Measurements from ENCODE around the gene SHISA7. TPM values are rescaled to one million over a fixed set of nuclear protein-coding genes. Genes with fewer than 3 reads are reported as not detected.

SHISA7 gene
- total RNA-seq, 4 donors from 2014 or later, result not detected

DNA sequence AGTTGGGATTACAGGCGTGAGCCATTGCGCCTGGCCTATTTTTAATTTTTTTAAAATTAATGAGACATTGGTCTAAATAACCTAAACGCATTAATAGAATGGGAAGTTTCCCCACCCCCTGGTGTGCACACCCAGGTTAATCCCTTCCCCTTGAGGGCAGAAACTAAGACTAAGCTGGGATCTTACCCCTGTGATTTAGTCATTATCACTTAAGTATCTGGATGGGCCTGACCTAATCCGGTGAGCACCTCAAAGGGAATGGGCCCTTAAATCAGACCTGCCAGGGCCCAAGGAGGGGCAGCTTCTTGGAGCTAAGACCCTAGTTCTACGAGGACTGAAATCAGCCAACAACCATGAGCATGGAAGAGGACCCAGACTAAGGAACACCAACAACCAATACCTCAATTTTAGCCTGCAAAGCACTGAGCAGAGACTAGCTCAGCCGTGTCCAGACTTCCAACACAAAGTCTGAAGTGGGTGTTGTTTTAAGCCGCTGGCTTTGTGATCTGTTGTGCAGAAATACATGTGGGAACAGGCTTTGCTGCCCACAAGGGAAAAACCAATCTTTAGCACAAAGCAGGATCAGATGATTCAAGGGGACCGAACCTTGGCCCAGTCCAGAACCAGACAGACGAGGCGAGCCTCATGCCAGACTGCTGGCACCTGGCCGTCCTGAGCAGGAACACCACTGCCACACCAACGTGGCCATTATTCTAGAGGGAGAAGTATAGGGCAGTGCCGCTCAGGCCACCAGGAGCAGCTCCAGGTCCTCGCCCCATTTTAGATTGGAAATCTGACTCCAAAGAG is 42.6 kb downstream of the SHISA7 start:
- Histone ChIP-seq H3K9me3 (no peaks in the 10 kb centered on the region), H3K4me3 (no peak overlapping the region), H3K36me3 (peaks cover 0 to 48% (median 0%) of the 10 kb centered on the region in 3 donors), H3K27me3 (no peaks in the 10 kb centered on the region), H3K4me1 (peaks cover 0 to 2% (median 0%) of the 10 kb centered on the region in 4 donors), H3K27ac (no peak overlapping the region)
- no peak for DNase-seq
- no peak for TF ChIP-seq POLR2A (IDR thresholded peaks at IDR 0.05)
- TF ChIP-seq, protein P1, sequence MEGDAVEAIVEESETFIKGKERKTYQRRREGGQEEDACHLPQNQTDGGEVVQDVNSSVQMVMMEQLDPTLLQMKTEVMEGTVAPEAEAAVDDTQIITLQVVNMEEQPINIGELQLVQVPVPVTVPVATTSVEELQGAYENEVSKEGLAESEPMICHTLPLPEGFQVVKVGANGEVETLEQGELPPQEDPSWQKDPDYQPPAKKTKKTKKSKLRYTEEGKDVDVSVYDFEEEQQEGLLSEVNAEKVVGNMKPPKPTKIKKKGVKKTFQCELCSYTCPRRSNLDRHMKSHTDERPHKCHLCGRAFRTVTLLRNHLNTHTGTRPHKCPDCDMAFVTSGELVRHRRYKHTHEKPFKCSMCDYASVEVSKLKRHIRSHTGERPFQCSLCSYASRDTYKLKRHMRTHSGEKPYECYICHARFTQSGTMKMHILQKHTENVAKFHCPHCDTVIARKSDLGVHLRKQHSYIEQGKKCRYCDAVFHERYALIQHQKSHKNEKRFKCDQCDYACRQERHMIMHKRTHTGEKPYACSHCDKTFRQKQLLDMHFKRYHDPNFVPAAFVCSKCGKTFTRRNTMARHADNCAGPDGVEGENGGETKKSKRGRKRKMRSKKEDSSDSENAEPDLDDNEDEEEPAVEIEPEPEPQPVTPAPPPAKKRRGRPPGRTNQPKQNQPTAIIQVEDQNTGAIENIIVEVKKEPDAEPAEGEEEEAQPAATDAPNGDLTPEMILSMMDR (IDR thresholded peaks at IDR 0.05), result no peak

DNA sequence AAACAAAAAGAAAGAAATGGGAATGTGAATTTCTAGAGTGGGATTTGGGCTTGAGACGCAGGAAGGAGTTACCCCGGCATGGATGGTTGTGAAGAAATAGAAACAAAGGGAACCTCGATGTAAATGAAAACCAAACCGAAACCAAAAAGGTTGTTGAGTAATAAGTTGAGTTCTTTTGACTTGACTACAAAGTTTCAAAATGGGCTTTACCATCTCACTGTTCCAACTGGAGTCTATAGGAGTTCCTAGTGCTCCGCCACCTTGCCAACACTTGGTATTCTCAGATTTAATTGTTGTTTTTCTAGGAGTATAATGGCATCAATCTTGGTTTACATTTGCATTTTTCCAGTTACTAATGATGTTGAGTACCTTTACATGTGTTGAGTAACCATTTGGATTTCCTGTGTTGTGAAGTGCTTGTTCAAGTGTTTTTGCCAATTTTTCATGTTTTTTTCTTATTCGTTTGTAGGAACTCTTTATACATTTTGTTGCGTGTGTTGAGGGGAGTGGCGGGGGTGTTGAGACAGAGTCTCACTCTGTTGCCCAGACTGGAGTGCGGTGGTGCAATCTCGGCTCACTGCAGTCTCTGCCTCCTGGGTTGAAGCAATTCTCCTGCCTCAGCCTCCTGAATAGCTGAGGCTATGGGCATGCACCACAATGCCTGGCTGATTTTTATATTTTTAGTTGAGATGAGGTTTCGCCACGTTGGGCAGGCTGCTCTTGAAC is 44.7 kb downstream of the SHISA7 start:
- H3K27ac ChIP-seq, result no peak overlapping the region
- H3K27me3 ChIP-seq, result no peaks in the 10 kb centered on the region
- H3K4me1 ChIP-seq, result no peaks in the 10 kb centered on the region
- no peak for DNase-seq
- TF ChIP-seq, protein P1 (IDR thresholded peaks at IDR 0.05), result no peak
- no peaks in the 10 kb centered on the region for H3K9me3 ChIP-seq
- no peak overlapping the region for H3K4me3 ChIP-seq
- H3K36me3 ChIP-seq, result peaks cover 0 to 31% (median 0%) of the 10 kb centered on the region in 3 donors

DNA sequence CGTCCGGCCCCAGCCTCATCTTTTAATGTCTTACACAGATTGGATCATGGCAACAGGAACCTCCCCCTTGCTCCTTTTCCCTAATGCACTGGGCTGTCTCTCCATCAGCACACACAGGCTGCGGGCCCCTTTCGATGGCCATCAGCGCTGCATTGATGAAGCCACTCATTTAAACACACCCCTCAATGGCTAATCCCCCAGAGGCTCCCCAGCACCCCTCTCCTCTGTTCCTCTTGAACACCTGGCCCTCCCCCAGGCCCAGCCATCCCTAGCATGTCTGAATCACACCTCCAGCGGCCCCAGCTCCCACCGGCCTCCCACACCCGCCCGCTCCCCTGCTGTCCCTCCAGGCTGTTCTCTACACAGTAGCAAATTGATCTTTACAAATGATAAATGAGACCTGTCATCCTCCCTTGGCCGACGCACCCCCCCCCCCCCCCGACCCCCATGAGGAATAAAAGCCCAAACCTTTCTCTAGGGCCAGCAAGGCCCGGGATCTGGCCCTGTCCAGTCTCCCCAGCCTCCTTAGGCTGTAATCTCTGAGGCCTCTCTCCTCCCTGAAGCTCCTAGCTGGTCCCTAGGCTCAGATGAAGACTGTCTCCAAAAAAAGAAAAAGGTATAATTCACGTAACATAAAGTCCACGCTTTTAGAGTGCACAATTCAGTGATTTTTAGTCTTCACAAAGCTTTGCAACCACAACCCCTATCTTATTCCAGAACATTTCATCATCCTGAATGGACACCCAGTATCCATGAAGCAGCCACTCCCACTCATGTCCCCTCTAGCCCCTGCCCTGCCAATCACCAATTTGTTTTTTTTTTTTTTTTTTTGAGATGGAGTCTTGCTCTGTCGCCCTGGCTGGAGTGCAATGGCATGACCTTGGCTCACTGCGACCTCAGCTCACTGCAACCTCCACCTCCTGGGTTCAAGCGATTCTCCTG is 50.0 kb downstream of the SHISA7 start:
- Histone ChIP-seq H3K27me3 (no peaks in the 10 kb centered on the region), H3K4me3 (no peak overlapping the region), H3K9me3 (no peaks in the 10 kb centered on the region), H3K4me1 (peaks cover 0 to 17% (median 7%) of the 10 kb centered on the region in 4 donors), H3K27ac (no peak overlapping the region), H3K36me3 (peaks cover 0 to 26% (median 0%) of the 10 kb centered on the region in 3 donors)
- no peak for TF ChIP-seq POLR2A (IDR thresholded peaks at IDR 0.05)
- TF ChIP-seq, protein P1 (IDR thresholded peaks at IDR 0.05), result no peak
- no peak for DNase-seq

DNA sequence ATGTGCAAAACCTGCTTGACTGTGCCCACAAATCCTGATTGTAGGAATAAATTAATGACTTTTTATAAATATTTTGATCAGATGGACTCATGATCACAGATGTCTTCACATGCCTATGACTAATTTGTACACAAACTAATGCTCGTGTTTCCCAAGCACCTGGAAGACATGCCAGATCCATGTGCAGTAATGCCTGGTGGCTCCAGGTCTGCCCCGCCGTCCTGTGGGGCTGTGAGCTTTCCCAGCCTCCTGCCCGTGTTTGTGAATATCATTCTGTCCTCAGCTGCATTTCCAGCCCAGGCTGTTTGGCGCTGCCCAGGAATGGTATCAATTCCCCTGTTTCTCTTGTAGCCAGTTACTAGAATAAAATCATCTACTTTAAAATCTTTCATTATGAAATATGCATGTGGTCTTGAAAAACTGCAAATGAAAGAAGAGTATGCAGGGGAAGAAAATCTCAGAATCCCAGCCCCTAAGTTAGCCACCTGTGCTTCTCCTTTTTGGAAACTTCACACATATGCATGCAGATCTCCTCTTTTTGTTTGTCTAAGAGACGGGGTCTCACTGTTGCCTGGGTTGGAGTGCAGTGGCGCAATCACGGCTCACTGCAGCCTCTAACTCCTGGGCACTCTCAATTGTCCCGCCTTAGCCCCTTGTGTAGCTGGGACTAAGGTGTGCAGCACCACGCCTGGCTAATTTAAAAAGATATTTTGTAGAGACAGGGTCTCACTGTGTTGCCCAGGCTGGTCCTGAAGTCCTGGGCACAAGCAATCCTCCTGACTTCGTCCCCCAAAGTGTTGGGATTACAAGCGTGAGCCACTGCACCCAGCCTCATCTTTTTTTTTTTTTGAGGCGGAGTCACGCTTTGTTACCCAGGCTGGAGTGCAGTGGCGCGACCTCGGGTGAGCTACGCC is 51.1 kb downstream of the SHISA7 start:
- no peak overlapping the region for H3K4me3 ChIP-seq
- no peak overlapping the region for H3K27ac ChIP-seq
- H3K36me3 ChIP-seq, result peaks cover 0 to 38% (median 0%) of the 10 kb centered on the region in 3 donors
- H3K9me3 ChIP-seq, result no peaks in the 10 kb centered on the region
- no peaks in the 10 kb centered on the region for H3K27me3 ChIP-seq
- H3K4me1 ChIP-seq, result peaks cover 5 to 29% (median 18%) of the 10 kb centered on the region in 4 donors
- TF ChIP-seq, protein P1 (IDR thresholded peaks at IDR 0.05), result no peak
- no peak for TF ChIP-seq POLR2A (IDR thresholded peaks at IDR 0.05)
- no peak for DNase-seq
